Skeletal muscle tissue (tissue), 4 donors: ENCODE results near the gene DESI2. TPM values are rescaled to one million over a fixed set of nuclear protein-coding genes. Genes with fewer than 3 reads are reported as not detected.

ENCODE experiments used
- H3K27ac ChIP-seq: one replicate; pipeline ENCODE4 v1.7.0; 2013; ENCODE audit warnings: mild to moderate bottlenecking, low read depth, low read length, inconsistent platforms
- H3K27me3 ChIP-seq, 3 donors: one replicate each; pipeline ENCODE4 v1.7.0; 2013; ENCODE audit warnings: low read length in 3 of 3; ENCODE audit not compliant: control insufficient read depth in 3 of 3, insufficient read depth in 3 of 3
- H3K36me3 ChIP-seq, 3 donors: one replicate each; pipeline ENCODE4 v1.7.0; 2013; ENCODE audit warnings: low read length in 3 of 3; ENCODE audit not compliant: control insufficient read depth in 3 of 3, insufficient read depth in 3 of 3
- H3K4me1 ChIP-seq, 3 donors: one replicate each; pipeline ENCODE4 v1.7.0; 2013; ENCODE audit warnings: low read length in 3 of 3, mild to moderate bottlenecking in 3 of 3; ENCODE audit not compliant: control insufficient read depth in 3 of 3, insufficient read depth in 3 of 3
- H3K4me3 ChIP-seq, 3 donors: one replicate each; pipeline ENCODE4 v1.7.0; 2013; ENCODE audit warnings: low read length in 3 of 3
- H3K9ac ChIP-seq, 3 donors: one replicate each; pipeline ENCODE4 v1.7.0; 2013; ENCODE audit warnings: low read length in 3 of 3, mild to moderate bottlenecking in 3 of 3, moderate library complexity in 2 of 3, low read depth in 1 of 3
- H3K9me3 ChIP-seq, 3 donors: one replicate each; pipeline ENCODE4 v1.7.0; 2013; ENCODE audit warnings: low read length in 3 of 3; ENCODE audit not compliant: control insufficient read depth in 3 of 3
- total RNA-seq: library from RNA; depleted of rRNA; stranded (reverse); fragments of >200 nt; gene quantifications from one replicate; pipeline ENCODE4 v1.2.3, GENCODE V29; 2014
- donor health status: Osteomylitis.

The DESI2 gene
- total RNA-seq, 1 donor from 2014 or later = 47.0 TPM

DNA sequence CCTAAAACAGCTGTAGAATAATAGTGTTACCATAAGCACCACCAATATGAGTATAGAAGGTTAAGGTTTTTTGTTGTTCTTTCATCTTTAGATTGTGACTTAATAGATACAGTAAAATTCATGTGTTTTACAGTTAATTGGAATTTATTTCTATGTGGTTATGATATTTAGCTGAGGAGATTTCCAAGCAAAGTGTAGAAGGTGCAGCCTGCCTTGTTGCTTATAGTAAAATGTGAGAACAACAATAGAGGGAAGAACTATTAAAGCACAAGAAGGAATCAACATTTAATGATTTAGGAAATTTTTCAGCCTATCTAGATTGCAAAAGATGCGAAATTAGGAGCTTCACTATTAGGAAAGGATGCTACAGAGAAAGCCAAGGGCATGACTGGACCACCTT is 47.9 kb downstream of the DESI2 start:
- Histone ChIP-seq H3K27ac (no peak overlapping the region), H3K36me3 (peaks cover 5 to 36% (median 18%) of the 10 kb centered on the region in 3 donors), H3K9ac (no peak overlapping the region), H3K4me1 (no peaks in the 10 kb centered on the region), H3K27me3 (no peaks in the 10 kb centered on the region), H3K4me3 (no peak overlapping the region), H3K9me3 (no peaks in the 10 kb centered on the region)

DNA sequence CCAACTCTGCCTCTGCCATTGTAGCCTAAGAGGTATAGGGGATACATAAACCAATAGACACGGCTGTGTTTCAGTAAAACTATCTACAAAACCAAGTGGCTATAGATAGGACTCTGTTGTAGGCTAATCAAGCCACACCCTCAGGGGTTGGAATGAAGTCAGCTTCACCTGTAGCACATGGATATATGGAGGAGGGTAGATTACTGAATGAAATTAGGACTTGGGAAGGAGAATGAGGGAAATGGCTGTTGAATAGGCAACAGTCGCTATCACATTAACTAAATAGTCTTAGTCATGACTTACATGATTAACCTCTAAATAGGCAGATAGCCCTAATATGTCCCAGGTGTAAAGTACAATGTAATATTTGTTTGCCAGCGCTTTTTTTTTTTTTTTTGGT is 49.7 kb downstream of the DESI2 start:
- Histone ChIP-seq H3K27me3 (no peaks in the 10 kb centered on the region), H3K9me3 (no peaks in the 10 kb centered on the region), H3K36me3 (peaks cover 9 to 39% (median 18%) of the 10 kb centered on the region in 3 donors), H3K27ac (no peak overlapping the region), H3K9ac (no peak overlapping the region), H3K4me1 (no peaks in the 10 kb centered on the region), H3K4me3 (no peak overlapping the region)

DNA sequence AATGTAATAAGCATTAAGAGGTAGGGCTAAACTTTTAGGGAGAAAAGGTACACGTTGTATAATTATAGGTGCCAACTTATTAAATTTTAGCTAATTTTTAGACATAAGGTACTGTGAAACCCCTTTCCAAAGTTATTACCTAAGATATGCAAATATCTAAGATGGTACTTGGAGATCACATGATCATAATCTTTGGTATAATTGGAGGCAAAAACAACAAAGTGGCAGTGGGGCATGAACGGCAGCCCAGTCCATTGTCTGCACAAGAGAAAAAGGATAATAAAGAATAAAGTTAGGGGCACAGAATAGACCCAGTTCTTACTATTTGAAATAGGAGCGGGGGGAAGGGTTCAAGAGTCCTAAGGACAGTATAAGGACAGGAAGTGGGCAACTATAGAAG is 51.2 kb downstream of the DESI2 start:
- Histone ChIP-seq H3K4me1 (no peaks in the 10 kb centered on the region), H3K27ac (no peak overlapping the region), H3K9ac (no peak overlapping the region), H3K27me3 (no peaks in the 10 kb centered on the region), H3K36me3 (peaks cover 9 to 33% (median 12%) of the 10 kb centered on the region in 3 donors), H3K9me3 (no peaks in the 10 kb centered on the region), H3K4me3 (no peak overlapping the region)

DNA sequence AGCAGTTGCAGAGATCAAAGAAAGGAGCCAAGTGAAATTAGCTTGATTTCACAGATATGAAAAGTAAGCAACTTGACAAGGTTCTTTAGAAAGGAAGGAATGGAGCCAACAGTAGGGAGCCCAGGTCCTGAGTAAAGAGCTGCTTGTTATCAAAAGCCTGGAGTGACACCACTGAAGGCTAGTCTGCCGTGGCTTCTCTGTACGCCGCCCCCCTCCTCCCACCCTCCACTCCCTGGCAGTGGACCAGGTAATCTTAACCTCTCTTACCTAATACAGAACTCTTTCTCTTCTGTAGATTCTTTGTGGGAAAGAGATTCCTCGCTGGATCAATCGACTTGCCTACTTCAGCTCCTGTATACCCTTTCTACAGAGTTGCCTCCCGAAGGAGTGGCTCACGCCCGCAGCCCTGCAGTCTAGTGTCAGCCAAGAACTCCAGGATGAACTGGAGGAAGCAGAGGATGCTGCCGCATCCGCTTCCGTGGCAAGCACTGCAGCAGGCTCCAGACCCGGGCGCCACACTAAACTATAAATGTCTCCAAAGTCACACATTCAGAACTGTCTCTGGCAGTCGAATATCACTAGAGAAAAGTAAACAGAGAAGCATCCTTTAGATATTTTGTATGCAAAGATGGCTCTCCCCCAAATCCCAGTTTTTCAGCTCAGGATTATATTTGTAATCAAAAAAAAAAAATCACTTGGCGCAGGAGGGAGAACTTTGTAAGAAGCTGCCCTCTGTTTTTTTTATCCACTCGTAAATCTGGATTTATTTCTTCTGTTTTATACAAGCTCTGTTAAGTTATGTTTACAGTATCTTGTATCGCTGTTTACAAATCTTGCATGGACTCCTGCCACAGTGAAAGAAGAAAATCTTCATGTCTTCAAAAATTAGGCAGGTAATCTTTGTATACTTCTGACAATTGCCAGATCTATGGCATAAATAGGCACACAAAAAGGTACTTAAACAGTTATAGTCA is 52.6 kb downstream of the DESI2 start:
- peaks cover 0 to 7% (median 3%) of the 10 kb centered on the region in 3 donors for H3K4me1 ChIP-seq
- H3K9me3 ChIP-seq = no peaks in the 10 kb centered on the region
- no peak overlapping the region for H3K4me3 ChIP-seq
- no peak overlapping the region for H3K9ac ChIP-seq
- no peaks in the 10 kb centered on the region for H3K27me3 ChIP-seq
- H3K27ac ChIP-seq = no peak overlapping the region
- H3K36me3 ChIP-seq = peaks cover 2 to 23% (median 4%) of the 10 kb centered on the region in 3 donors

DNA sequence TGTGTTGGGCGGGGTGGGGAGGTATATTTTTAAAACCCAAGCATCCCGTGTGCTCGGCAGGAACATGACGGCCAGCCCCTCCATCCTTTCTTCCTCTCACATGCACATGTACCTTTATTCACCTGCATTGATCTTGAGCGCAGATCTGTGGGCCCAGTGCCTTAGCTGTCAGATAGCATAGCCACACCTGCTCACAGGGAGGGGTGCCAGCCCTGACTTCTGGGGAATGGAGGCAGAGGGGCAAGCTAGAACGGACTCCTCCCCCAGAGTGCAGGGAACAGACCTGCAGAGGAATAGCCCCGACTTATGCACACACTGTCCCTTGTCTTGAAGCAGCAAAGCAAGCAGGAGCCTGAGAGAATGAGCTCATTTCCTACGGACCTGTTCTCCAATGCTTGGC is 56.1 kb downstream of the DESI2 start:
- Histone ChIP-seq H3K36me3 (peaks cover 0 to 16% (median 4%) of the 10 kb centered on the region in 3 donors), H3K27me3 (no peaks in the 10 kb centered on the region), H3K4me1 (peaks cover 0 to 8% (median 4%) of the 10 kb centered on the region in 3 donors), H3K9me3 (no peaks in the 10 kb centered on the region), H3K27ac (no peak overlapping the region), H3K9ac (no peak overlapping the region), H3K4me3 (no peak overlapping the region)

DNA sequence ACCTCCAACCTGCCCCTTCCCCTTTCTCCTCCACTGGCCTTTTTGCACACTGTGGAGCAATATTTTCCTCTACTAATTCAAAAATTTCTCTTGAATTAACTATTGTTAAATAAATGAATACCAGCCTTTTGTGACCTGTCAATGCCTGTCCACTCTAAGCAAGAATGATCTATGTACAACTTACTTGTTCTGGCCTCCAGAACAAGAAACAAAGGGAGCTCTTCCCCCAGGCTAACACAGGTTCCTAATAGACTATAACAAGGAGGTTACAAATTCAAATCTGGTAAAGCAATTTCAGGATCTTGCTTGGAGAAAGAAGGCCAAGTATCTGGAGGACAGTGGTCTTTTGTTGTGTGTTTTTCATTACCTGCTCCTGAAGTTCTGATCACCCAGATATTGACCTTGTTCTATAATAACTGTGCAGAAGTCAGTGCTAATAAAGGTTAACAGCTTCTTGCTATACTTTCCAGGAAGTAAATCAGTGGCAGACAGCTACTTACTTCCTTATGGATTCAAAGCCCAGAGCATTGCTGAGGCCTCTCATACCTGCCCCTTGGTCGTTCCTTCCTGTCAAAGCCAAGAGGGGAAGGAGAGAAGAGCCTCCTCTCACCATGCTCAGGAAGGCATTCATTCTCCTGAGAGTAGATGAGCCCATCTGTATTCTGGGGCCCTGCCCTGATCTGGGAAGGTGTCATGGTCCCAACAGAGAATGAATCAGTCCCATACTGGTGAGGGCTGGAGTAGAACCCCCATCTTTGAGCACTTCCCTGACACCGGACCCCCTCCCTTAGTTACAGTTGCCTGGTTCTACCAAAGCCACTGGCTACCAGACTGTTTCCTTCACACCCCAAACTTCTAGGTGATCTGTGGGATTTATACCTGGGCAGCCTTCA is 56.8 kb downstream of the DESI2 start:
- Histone ChIP-seq H3K4me1 (peaks cover 0 to 8% (median 4%) of the 10 kb centered on the region in 3 donors), H3K36me3 (peaks cover 0 to 16% (median 4%) of the 10 kb centered on the region in 3 donors), H3K9ac (no peak overlapping the region), H3K27me3 (no peaks in the 10 kb centered on the region), H3K9me3 (no peaks in the 10 kb centered on the region), H3K4me3 (no peak overlapping the region), H3K27ac (no peak overlapping the region)

DNA sequence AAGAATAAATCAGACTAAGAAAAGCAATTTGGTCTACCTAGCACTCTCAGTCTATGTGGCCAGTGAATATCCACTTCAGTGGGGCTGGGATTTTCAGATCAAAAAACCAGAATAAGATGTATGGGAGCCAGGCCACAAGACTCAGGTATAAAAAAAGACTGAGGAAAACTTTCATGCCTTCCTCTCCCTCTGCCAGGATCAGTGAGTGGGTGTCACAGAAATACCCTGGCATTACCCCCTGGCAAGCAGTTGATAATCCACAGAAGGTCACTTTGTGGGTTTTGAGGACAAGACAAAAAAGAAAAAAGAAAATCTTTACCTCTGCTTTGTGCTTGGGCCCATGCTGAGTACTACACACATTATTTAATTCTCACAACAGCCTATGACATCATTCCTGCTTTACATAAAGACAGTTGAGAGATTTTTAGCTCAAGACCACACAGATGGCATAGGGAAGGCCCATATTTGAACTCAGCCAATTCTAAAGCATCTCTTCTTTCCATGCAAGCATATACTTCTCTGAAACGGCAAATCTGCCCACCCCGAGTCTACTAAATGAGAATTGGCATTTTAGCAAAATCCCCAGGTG is 57.6 kb downstream of the DESI2 start:
- H3K9me3 ChIP-seq = no peaks in the 10 kb centered on the region
- no peak overlapping the region for H3K4me3 ChIP-seq
- H3K27ac ChIP-seq = no peak overlapping the region
- H3K36me3 ChIP-seq = peaks cover 0 to 13% (median 4%) of the 10 kb centered on the region in 3 donors
- H3K9ac ChIP-seq = no peak overlapping the region
- H3K27me3 ChIP-seq = no peaks in the 10 kb centered on the region
- H3K4me1 ChIP-seq = peaks cover 0 to 8% (median 4%) of the 10 kb centered on the region in 3 donors

DNA sequence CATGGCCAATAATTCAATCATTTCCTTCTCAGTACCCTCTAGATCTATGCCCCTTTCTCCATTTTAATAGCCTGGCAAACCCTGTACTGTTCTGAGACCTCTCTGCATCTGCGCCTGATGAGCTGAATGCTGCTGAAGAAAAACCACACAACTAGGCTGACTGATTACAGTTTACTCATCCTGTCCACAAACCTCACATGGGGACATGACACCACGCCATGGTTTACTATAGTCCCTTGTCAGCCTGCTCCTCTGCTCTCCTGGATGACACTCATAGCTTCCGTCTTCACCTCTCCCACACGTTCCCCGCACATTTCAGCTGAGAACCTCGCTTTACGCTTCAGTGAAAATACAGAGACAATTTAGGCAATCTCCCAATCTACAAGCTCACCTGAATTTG is 59.7 kb downstream of the DESI2 start:
- Histone ChIP-seq H3K9me3 (no peaks in the 10 kb centered on the region), H3K4me3 (no peak overlapping the region), H3K4me1 (peaks cover 0 to 8% (median 4%) of the 10 kb centered on the region in 3 donors), H3K9ac (no peak overlapping the region), H3K27me3 (no peaks in the 10 kb centered on the region), H3K36me3 (no peaks in the 10 kb centered on the region), H3K27ac (no peak overlapping the region)

DNA sequence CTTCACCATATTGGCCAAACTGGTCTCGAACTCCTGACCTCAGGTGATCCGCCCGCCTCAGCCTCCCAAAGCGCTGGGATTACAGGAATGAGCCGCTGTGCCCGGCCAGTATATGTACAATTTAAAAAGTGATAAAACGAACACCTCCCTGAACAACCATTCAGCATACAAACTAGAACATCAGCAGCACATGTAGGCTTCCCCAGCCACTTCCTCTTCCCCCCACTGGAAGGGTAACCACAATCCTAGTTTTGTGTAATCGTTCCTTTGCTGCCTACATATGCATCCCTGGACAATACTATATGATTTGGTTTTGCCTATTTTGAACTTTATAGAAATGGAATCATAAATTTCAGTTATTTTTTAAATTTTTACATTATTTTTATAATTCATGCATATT is 60.4 kb downstream of the DESI2 start:
- Histone ChIP-seq H3K27me3 (no peaks in the 10 kb centered on the region), H3K9ac (no peak overlapping the region), H3K4me1 (peaks cover 0 to 8% (median 4%) of the 10 kb centered on the region in 3 donors), H3K9me3 (no peaks in the 10 kb centered on the region), H3K36me3 (no peaks in the 10 kb centered on the region), H3K4me3 (no peak overlapping the region), H3K27ac (no peak overlapping the region)
